ENCODE results near the gene MAP1LC3A.

DNA sequence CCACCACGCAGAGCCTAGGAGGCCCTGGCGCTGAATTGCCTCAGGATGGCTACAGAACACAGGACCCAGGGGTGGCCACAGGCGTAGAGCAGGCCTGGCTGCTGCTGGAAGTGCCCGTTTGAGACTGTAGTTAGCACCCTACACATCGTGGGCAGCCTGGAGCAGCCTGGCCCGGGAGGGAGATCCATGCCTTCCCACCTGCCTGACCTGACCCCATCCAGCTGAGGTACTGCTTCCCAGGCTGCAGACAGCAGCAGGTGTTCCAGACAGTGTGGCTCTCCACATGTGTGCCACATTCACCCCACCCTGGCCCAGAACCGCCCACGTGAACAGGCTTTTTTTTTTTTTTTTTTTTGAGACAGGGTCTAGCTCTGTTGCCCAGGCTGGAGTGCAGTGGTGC is 20.9 kb upstream of the MAP1LC3A start:
- TF ChIP-seq CTCF (conservative IDR thresholded peaks at IDR 0.05; ENCODE audit: low read length) (no peak), EZH2phosphoT487 (IDR thresholded peaks at IDR 0.05; ENCODE audit: borderline replicate concordance, low read depth, low read length) (no peak)
